ENCODE results near the gene SIGLEC9. TPM values are rescaled to one million over a fixed set of nuclear protein-coding genes. Genes with fewer than 3 reads are reported as not detected.
A peak's percentile ranks its signal among the peaks of the same experiment; 100 is the strongest.

The SIGLEC9 gene
- total RNA-seq, 2 donors from 2014 or later = 0.33 to 1.3 TPM

DNA sequence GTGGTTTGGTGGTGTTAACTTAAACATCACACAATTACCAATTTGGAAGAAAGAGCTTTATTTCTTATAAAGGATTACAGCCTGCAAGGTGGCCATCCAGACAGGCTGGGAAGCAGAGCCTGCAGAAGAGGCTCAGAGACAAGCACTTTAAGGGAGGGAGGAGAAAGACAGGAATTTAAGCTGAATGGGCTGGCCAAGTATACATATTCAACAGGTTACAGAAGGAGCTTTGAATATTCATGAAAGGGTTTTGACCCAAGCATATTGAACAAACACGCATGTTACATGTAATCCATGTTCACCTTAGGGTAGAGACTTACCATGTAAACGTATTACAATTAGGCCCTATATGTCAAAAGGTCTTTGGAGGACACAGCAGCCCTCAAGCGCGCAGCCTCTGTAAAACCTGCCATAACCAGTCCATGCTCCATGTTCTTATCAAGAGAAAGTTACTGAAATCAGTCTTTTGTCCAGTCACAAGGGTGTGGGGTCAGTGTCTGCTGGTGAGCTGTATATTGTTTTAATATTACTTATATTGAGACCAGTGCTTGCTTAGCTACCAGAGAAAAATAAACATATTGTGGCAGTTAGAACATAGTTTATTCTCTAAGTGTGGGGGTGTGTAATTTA is 37.3 kb downstream of the SIGLEC9 start:
- DNase-seq = no peak
- Histone ChIP-seq H3K4me1 (peaks cover 5% of the 10 kb centered on the region), H3K4me3 (no peak overlapping the region), H3K9me3 (no peaks in the 10 kb centered on the region), H3K36me3 (replicated peaks in 1 of 2; ENCODE audit: insufficient read depth in 1 of 2, low read depth in 2 of 2) (no peaks in the 10 kb centered on the region), H3K27me3 (peaks cover 0 to 6% of the 10 kb centered on the region in 2 donors), H3K27ac (no peak overlapping the region)
- 75 to 84% methylated on average over 4 of the region's 4 CpGs for WGBS, 2 donors
- no peak for TF ChIP-seq POLR2A (IDR thresholded peaks at IDR 0.05)
- TF ChIP-seq, protein P1, sequence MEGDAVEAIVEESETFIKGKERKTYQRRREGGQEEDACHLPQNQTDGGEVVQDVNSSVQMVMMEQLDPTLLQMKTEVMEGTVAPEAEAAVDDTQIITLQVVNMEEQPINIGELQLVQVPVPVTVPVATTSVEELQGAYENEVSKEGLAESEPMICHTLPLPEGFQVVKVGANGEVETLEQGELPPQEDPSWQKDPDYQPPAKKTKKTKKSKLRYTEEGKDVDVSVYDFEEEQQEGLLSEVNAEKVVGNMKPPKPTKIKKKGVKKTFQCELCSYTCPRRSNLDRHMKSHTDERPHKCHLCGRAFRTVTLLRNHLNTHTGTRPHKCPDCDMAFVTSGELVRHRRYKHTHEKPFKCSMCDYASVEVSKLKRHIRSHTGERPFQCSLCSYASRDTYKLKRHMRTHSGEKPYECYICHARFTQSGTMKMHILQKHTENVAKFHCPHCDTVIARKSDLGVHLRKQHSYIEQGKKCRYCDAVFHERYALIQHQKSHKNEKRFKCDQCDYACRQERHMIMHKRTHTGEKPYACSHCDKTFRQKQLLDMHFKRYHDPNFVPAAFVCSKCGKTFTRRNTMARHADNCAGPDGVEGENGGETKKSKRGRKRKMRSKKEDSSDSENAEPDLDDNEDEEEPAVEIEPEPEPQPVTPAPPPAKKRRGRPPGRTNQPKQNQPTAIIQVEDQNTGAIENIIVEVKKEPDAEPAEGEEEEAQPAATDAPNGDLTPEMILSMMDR (IDR thresholded peaks at IDR 0.05) = no peak
- ATAC-seq = no peak
- intact Hi-C loops (cut with DNase I) = no loop called here

DNA sequence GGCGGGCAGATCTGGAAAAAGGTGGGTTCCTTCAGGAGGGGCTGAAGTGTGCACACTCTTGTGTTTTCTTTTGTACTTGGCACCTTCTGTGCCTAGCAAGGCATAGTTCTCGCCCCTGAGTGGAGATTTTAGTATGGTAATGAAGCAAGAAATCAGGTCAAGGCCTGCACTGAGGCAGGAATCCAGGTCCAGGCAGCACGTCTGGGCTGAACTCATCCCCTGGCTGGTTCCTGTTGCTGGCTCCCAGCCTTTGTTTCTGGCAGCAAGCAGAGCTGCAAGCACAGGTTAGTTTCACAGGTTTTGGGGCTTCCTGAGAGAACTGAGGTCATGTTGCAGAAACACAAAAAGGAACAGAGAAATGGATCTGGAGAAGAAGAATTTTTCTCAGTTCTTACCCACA is 38.6 kb downstream of the SIGLEC9 start:
- DNase-seq (no peak), ATAC-seq (no peak)
- Histone ChIP-seq H3K27me3 (peaks cover 0 to 1% of the 10 kb centered on the region in 2 donors), H3K27ac (no peak overlapping the region), H3K36me3 (replicated peaks in 1 of 2; ENCODE audit: insufficient read depth in 1 of 2, low read depth in 2 of 2) (no peaks in the 10 kb centered on the region), H3K9me3 (no peaks in the 10 kb centered on the region), H3K4me1 (peaks cover 5% of the 10 kb centered on the region), H3K4me3 (no peak overlapping the region)
- no peak for TF ChIP-seq POLR2A (IDR thresholded peaks at IDR 0.05)
- TF ChIP-seq, protein P1 (IDR thresholded peaks at IDR 0.05) = no peak
- intact Hi-C loops (cut with DNase I) = no loop called here
- WGBS, 2 donors = 41 to 44% methylated on average over 3 of the region's 3 CpGs

DNA sequence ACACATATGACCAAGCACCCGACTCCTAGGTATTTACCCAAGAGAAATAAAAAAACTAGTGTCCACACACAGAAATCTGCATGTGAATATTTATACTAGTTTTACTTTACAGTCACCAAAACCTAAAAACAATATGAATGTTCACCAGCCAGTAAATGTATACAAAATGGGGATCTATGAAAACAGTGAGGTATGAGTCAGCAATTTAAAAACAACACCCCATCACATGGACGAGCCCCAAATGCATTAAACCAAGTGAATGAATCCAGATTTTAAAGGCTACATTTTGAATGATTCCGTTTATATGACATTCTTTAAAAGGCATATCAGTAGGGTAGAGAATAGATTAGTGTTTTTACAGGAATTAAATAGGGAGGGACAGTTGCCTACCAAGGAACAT is 39.5 kb downstream of the SIGLEC9 start:
- Histone ChIP-seq H3K4me3 (no peak overlapping the region), H3K36me3 (replicated peaks in 1 of 2; ENCODE audit: insufficient read depth in 1 of 2, low read depth in 2 of 2) (no peaks in the 10 kb centered on the region), H3K9me3 (no peaks in the 10 kb centered on the region), H3K27me3 (no peaks in the 10 kb centered on the region), H3K4me1 (peaks cover 5% of the 10 kb centered on the region), H3K27ac (no peak overlapping the region)
- no peak for ATAC-seq
- no peak for DNase-seq
- TF ChIP-seq, protein P1 (IDR thresholded peaks at IDR 0.05) = no peak
- TF ChIP-seq POLR2A (IDR thresholded peaks at IDR 0.05) = no peak
- intact Hi-C loops (cut with DNase I) = no loop called here
- WGBS, 2 donors = 64 to 69% methylated on average over 3 of the region's 3 CpGs

DNA sequence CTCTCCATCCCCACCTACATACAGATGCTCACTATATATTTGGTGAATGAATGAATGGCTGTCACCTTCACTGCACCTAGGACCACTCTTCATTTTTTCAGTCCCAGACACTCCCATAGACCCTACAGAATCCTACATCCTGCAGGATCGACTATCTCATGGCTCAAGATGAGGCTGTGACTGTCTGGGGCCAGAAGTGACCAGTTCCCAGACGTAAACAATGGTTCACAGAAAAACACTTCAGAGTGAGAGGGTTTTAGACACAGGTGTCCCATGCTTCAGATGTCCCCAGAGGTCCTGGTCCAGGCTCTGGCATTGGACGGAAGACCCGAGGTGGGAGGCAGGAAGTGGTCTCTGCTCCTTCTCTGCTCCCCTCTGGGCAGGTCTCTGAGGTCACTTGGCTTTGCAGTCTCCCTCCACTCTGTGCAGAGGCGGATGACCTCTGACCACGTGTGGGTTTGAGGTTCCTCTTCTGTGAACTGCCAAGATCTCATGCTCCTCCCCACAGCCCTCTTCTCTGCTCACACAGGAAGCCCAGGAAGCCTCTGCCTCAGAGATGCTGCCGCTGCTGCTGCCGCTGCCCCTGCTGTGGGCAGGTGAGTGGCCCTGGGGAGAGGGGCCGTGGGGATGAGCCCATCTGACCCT is 42.3 kb downstream of the SIGLEC9 start:
- ATAC-seq = no peak
- intact Hi-C loops (cut with DNase I) = no loop called here
- DNase-seq = peak in 1 of 4 donors; percentile 37
- Histone ChIP-seq H3K9me3 (no peaks in the 10 kb centered on the region), H3K4me3 (no peak overlapping the region), H3K36me3 (replicated peaks in 1 of 2; ENCODE audit: insufficient read depth in 1 of 2, low read depth in 2 of 2) (no peaks in the 10 kb centered on the region), H3K27me3 (no peaks in the 10 kb centered on the region), H3K27ac (no peak overlapping the region), H3K4me1 (peaks cover 5% of the 10 kb centered on the region)
- no peak for TF ChIP-seq POLR2A (IDR thresholded peaks at IDR 0.05)
- TF ChIP-seq, protein P1 (IDR thresholded peaks at IDR 0.05) = no peak
- 28 to 31% methylated on average over 5 to 9 of the region's 9 CpGs for WGBS, 2 donors
